ENCODE measurements around the gene MPPED2.

- TF ChIP-seq, protein P1, sequence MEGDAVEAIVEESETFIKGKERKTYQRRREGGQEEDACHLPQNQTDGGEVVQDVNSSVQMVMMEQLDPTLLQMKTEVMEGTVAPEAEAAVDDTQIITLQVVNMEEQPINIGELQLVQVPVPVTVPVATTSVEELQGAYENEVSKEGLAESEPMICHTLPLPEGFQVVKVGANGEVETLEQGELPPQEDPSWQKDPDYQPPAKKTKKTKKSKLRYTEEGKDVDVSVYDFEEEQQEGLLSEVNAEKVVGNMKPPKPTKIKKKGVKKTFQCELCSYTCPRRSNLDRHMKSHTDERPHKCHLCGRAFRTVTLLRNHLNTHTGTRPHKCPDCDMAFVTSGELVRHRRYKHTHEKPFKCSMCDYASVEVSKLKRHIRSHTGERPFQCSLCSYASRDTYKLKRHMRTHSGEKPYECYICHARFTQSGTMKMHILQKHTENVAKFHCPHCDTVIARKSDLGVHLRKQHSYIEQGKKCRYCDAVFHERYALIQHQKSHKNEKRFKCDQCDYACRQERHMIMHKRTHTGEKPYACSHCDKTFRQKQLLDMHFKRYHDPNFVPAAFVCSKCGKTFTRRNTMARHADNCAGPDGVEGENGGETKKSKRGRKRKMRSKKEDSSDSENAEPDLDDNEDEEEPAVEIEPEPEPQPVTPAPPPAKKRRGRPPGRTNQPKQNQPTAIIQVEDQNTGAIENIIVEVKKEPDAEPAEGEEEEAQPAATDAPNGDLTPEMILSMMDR (IDR thresholded peaks at IDR 0.05; ENCODE audit: extremely low read depth in 1 of 2, insufficient read depth in 1 of 2, low read depth in 1 of 2, low read length in 2 of 2), result no peak
- TF ChIP-seq POLR2AphosphoS5 (IDR thresholded peaks at IDR 0.05; ENCODE audit: insufficient read depth, low read depth, low read length) (no peak), JUN (IDR thresholded peaks at IDR 0.05; ENCODE audit: borderline replicate concordance, insufficient read depth, insufficient read length, low read depth) (no peak), POLR2A (IDR thresholded peaks at IDR 0.05; ENCODE audit: low read depth, low read length) (no peak), EZH2 (IDR thresholded peaks at IDR 0.05; ENCODE audit: borderline replicate concordance, low read depth, low read length, severe bottlenecking) (no peak), MYC (IDR thresholded peaks at IDR 0.05; ENCODE audit: low read depth, low read length) (no peak)
Observed at GRCh38 chr11:30434901-30435300, 151.3 kb downstream of the MPPED2 start.
